ACC112 (cell line): Measurements from ENCODE around the gene MUS81.
"Not testable (repeated sequence)": the region's sequence is repeated elsewhere in the genome, so short reads cannot be mapped to it uniquely, and the experiment has no call there.

ENCODE experiments used
- H2AFZ ChIP-seq: fragments of 200-600 bp; sonication (generic); one replicate; pipeline ENCODE4 v1.6.0; 2017; ENCODE audit warnings: antibody characterized with exemption, low read length; ENCODE audit not compliant: unreplicated experiment
- H3K27ac ChIP-seq: fragments of 200-600 bp; sonication (generic); 2 replicates; pipeline ENCODE4 v1.5.1; 2014; ENCODE audit warnings: low read depth, mild to moderate bottlenecking, antibody characterized with exemption, low read length, moderate library complexity
- H3K27me3 ChIP-seq: fragments of 200-600 bp; sonication (generic); 2 replicates; pipeline ENCODE4 v1.6.1; 2014; ENCODE audit warnings: mild to moderate bottlenecking, antibody characterized with exemption, low read length, moderate library complexity, mixed read lengths; ENCODE audit not compliant: insufficient read depth
- H3K36me3 ChIP-seq: fragments of 200-600 bp; sonication (generic); 2 replicates; pipeline ENCODE4 v1.6.1; 2016; ENCODE audit warnings: mild to moderate bottlenecking, antibody characterized with exemption, low read length, moderate library complexity, mixed read lengths; ENCODE audit not compliant: insufficient read depth
- H3K4me1 ChIP-seq: fragments of 200-600 bp; sonication (generic); one replicate; pipeline ENCODE4 v1.6.1; 2016; ENCODE audit warnings: low read length, mixed read lengths; ENCODE audit not compliant: insufficient read depth, unreplicated experiment, control insufficient read depth
- H3K4me3 ChIP-seq: fragments of 200-600 bp; sonication (generic); 2 replicates; pipeline ENCODE4 v1.5.1; 2014; ENCODE audit warnings: mild to moderate bottlenecking, low read depth, low read length
- H3K79me2 ChIP-seq: fragments of 200-600 bp; sonication (generic); one replicate; pipeline ENCODE4 v1.6.0; 2016; ENCODE audit warnings: low read length; ENCODE audit not compliant: control insufficient read depth, unreplicated experiment, insufficient read depth

MUS81 gene

DNA sequence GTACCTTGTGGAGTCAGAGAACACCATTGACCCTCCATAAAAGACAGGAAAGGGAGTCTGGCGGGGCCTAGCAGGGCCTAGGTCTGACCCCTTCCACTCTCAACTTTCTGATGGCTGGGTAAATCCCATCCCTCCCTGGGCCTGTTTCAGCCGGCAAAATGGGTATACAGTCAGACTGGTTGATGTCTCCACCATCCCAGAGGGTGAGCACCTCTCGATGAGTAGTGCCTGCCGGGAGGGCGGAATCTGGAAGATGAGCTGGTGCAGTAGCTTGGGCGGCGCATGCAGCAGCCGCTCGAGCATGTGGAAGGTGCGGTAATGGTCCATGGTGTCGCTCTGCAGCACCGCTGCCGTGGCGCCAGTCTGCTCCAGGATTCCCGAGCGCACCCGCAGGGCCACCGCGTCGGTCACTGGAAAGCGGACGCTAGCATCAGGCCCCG, 27.5 kb downstream of the MUS81 start:
- H3K27me3 ChIP-seq: no peaks in the 10 kb centered on the region
- peaks cover 32% of the 10 kb centered on the region for H3K4me1 ChIP-seq
- H3K27ac ChIP-seq: peak overlapping the region; percentile 72
- no peak overlapping the region for H2AFZ ChIP-seq
- peaks cover 12% of the 10 kb centered on the region; the same call in 1 of the 2 replicates for H3K36me3 ChIP-seq
- H3K4me3 ChIP-seq: peak overlapping the region; percentile 86
- peaks cover 18% of the 10 kb centered on the region for H3K79me2 ChIP-seq

DNA sequence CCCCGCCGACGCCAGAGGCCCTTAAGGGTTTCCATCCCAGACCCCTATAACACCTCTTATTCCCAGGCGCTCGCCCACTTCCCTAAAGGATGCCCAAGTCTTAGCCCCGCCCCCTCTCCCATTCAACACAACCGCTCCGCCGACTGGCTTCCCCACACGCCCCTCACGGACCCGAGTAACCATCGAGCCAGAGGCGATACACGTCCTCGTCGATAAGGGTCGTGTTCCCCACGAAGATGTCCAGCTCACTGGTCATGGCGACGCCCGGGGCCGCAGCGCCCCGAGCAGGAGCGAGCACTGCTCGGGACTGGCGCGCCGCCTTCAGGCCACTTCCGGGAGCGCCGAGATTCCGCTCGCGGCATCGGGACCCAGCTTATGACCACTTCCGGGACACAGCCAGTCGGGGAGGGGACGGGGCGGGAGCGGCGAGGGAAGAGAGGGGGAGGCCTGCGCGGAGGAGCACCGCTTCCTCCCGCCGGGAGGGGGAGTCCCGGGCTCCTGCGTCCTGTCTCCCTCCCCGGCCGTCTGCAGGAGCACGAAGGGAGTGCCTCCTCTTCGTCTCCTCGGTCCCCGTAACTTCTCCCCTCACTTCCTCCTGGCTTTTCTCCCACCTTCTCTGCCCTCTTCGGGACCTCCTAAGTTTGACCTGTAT, 28.1 kb downstream of the MUS81 start, which contains the start of gene FIBP:
Gene FIBP, minus strand, starts transcription at position 309 of the 652 bp plus-strand sequence. Its CDS starts 53 bp downstream, at position 256.
- Histone ChIP-seq H3K27ac (peak within 1 kb of the TSS; percentile 95), H3K4me1 (peaks cover 37% of the 10 kb centered on the region), H3K36me3 (peaks cover 12% of the 10 kb centered on the region; the same call in 1 of the 2 replicates), H3K4me3 (peak within 1 kb of the TSS; percentile 86), H3K79me2 (peaks cover 19% of the 10 kb centered on the region), H2AFZ (no peak within 1 kb of the TSS), H3K27me3 (no peaks in the 10 kb centered on the region)

DNA sequence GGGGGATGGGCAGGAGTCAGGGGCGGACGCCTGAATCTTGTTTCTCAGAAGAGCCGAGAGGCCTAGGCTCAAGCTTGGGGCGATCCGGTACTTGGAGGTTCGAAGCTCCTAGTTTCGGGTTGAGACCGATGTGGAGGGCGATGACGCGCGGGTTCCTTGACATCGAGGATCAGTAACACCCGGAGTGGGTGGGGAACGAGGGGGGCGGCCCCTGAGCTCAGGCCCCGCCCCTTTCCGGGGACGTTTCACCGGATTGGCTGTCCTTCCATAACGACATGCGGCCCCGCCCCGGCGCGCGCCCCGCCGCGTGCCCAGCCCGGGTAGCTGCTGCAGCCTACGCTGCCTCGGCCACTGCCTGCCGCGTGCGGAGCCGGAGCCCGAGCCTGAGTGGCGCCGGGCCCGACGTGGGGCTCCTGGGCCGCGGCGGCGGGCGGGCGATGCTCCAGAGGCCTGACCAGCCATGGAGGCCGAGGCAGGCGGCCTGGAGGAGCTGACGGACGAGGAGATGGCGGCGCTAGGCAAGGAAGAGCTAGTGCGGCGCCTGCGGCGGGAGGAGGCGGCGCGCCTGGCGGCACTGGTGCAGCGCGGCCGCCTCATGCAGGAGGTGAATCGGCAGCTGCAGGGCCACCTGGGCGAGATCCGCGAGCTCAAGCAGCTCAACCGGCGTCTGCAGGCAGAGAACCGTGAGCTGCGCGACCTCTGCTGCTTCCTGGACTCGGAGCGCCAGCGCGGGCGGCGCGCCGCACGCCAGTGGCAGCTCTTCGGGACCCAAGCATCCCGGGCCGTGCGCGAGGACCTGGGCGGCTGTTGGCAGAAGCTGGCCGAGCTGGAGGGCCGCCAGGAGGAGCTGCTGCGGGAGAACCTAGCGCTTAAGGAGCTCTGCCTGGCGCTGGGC, 30.3 kb downstream of the MUS81 start, which contains the start of gene CCDC85B:
Gene CCDC85B, plus strand, starts transcription at position 350 of the 895 bp plus-strand sequence. Its CDS starts 111 bp downstream, at position 461.
- Histone ChIP-seq H3K27me3 (no peaks in the 10 kb centered on the region), H3K36me3 (peaks cover 12% of the 10 kb centered on the region; the same call in 1 of the 2 replicates), H2AFZ (no peak within 1 kb of the TSS), H3K4me1 (peaks cover 45% of the 10 kb centered on the region), H3K4me3 (peak within 1 kb of the TSS; percentile 86), H3K79me2 (peaks cover 29% of the 10 kb centered on the region), H3K27ac (peak within 1 kb of the TSS; percentile 95)

DNA sequence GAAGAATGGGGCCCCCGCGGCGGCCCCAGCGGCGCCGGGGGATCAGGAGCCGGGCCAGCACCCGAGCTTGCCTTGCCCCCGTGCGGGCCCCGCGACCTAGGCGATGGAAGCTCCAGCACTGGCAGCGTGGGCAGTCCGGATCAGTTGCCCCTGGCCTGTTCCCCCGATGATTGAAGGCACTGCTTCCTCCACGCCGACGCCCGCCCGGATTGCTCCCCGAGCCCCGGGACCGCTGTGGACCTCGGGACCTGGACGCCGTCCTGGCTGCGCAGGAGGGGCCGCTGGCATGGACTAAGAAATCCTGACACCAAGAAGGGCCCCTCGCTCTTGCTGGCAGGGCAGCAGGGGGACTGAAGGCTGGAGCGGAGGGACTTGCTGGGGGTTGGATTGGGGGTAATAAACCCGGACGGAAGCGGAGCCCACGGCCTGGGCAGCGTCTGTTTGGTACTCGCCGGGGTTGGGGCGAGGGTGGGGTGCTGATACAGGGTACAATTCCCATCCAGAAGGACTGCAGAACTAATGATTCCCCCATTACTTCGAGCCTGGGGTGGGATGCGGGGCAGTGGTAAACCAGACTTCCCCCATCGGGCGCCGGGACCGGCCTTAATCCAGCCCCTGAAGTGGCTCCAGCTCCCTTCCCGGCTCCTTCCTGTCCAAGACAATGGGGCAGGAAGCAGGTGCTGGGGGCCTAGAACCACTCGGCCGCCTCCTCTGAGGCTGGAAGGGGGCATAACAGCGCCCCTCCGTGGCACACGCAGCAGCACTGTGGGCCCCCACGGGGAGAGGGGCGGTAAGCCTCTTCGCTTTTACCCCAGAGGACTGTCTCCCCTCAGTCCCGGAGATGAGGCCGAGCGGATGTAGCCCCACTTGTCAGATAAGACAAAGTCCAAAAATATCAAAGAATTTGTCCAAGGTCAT, 31.2 kb downstream of the MUS81 start:
- Histone ChIP-seq H3K27ac (peak overlapping the region; percentile 95), H3K79me2 (peaks cover 38% of the 10 kb centered on the region), H3K27me3 (no peaks in the 10 kb centered on the region), H3K36me3 (peaks cover 19% of the 10 kb centered on the region; the same call in 1 of the 2 replicates), H2AFZ (no peak overlapping the region), H3K4me1 (peaks cover 52% of the 10 kb centered on the region), H3K4me3 (peak overlapping the region; percentile 86)

DNA sequence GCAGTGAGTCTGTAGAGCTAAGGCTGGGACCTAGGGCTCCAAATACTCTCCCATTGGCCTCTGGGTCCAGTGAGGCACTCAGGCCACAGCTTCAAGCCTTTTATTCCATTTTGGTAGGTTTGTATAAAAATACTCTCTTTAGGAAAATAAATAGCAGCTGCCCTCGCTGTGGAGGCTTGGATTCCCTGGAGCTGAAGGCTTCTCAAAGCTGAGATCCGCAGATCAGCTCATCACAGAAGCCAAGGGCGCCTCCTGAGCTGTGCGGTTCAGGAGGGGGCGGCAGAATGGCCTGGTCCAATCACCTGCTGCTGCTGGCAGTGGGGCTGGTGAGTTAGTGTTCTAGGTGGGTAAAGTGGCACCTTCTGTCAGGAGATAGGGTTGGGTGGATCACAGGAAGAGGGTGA, 31.9 kb downstream of the MUS81 start:
- not testable (repeated sequence) for H3K27me3 ChIP-seq, H2AFZ ChIP-seq
- Histone ChIP-seq H3K4me1 (peaks cover 52% of the 10 kb centered on the region), H3K79me2 (peaks cover 39% of the 10 kb centered on the region), H3K4me3 (peak overlapping the region; percentile 86), H3K27ac (peak overlapping the region; percentile 95), H3K36me3 (peaks cover 26% of the 10 kb centered on the region; the same call in 1 of the 2 replicates)

DNA sequence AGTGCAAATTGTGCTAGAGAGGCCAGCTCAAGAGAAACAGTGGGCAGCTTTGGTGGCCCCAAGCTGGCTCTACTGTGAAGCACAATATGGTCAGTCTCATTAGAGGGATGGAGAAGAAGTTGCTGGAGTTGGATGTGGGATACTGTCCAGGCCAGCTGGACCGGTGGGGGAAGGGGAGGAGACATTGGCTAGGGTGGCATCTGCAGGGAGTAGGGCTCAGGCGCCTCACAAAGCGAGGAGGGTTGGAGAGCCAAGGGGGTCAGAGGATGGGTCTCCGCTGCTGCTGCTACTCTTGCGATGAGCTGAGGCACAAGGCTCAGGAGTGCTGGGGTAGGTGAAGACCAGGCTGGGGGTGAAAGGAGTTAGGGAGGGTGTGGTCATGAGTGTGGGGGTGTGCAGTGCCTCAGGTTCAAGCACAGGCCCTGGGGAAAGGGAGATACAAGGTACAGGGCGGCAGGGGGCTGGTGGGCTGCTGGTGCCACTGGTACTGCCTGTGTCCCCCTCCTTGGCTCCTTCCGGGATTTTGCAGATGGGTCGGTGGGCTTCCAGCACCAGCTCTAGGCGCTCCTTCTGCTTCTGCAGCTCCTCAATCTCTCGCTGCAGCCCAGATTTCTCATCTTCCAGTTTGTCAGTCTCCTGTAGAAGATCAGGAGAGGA, 32.6 kb downstream of the MUS81 start:
- Histone ChIP-seq H3K79me2 (peaks cover 40% of the 10 kb centered on the region), H3K4me3 (peak overlapping the region; percentile 86), H3K4me1 (peaks cover 56% of the 10 kb centered on the region), H3K36me3 (peaks cover 31% of the 10 kb centered on the region; the same call in 1 of the 2 replicates), H3K27me3 (no peaks in the 10 kb centered on the region), H2AFZ (no peak overlapping the region), H3K27ac (peak overlapping the region; percentile 95)

DNA sequence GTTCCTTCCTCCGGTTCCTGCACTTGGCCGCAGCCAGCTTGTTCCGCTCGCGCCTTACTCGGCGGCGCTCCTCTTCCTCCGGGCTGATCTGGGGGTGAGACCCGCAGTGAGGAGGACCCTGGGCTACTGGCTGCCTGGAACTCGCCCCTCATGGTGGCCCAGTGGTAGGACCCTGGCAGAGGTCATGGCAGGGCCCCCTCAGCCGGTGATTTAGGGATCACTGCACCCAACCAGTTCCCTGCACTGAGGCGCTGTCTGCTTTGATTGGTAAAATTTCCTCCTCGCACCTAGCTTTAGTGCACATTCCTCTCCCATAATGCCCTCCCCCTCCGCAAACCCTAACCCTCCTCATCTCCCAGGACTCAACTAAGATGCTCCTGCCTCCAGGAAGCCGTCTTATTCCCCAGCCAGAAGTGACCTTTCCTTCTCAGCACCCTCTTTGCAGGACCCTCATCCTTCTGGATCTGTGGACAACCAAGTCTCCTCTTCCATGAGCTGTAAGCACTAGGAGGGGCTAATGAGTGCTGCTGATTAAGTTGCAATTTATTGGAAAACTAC, 33.9 kb downstream of the MUS81 start:
- Histone ChIP-seq H2AFZ (no peak overlapping the region), H3K4me1 (peaks cover 56% of the 10 kb centered on the region), H3K36me3 (peaks cover 40% of the 10 kb centered on the region), H3K27me3 (no peaks in the 10 kb centered on the region), H3K79me2 (peaks cover 54% of the 10 kb centered on the region), H3K4me3 (peak overlapping the region; percentile 30; the same call in 1 of the 2 replicates), H3K27ac (peak overlapping the region; percentile 95)

DNA sequence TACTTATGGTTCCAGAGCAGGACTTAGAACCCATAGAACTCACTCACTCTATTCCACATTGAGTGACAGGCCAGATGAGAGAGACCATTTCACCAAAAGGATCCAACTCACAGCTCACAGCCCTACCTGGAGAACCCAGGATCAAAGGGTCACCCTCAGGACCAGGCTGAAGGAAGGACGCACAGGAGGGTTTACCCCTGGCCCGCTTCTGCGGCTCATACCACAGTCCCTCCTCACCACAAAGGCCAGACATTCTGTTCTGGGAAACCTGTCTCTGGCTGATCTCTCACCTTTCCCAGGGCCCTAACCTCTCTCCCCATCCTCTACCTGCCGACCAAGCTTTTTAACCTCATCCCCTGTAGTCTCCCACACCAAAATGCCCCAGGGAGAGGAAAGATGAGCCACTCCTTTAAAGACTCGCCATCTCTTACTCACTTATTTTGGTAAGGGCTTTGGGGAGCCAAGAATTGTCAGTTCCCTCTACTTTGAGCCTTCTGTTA, 35.3 kb downstream of the MUS81 start:
- peaks cover 40% of the 10 kb centered on the region for H3K36me3 ChIP-seq
- peak overlapping the region; percentile 85 for H3K4me3 ChIP-seq
- H3K27ac ChIP-seq: peak overlapping the region; percentile 91
- no peaks in the 10 kb centered on the region for H3K27me3 ChIP-seq
- H3K4me1 ChIP-seq: peaks cover 49% of the 10 kb centered on the region
- peaks cover 64% of the 10 kb centered on the region for H3K79me2 ChIP-seq
- no peak overlapping the region for H2AFZ ChIP-seq
